GM19463 (cell line): Measurements from ENCODE around the gene VPS35L.
"Not testable (repeated sequence)": the region's sequence is repeated elsewhere in the genome, so short reads cannot be mapped to it uniquely, and the experiment has no call there.

ENCODE experiments used
- ATAC-seq: cut with Tn5 transposase; IDR thresholded peaks from one replicate; pipeline ENCODE4 v1.9.1; 2021; ENCODE audit warnings: mild to moderate bottlenecking, moderate library complexity; ENCODE audit not compliant: unreplicated experiment

The VPS35L gene

DNA sequence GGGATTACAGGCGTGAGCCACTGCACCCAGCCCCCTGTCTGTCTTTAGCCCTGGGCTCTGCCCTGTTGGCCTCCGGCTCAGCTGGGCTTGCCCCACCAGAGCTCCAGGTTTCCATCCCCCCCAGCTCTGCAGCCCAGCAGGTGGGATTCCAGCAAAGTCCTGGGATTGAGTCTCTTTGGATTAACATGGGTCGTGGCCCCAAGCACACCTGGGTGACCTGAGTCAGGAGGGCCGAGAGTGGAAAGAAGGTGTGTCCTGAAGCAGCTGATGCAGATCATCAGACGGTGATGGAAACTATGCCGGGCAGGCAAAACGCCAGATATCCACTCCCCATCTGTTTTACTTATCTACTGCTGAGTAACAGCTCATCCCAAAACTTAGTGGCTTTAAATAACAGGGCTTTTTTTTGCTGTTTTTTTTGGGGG is 90.1 kb downstream of the VPS35L start:
- no peak for ATAC-seq

- no peak for ATAC-seq
These were observed 94.5 kb downstream of the VPS35L start for GRCh38 chr16:19649980-19650379.

DNA sequence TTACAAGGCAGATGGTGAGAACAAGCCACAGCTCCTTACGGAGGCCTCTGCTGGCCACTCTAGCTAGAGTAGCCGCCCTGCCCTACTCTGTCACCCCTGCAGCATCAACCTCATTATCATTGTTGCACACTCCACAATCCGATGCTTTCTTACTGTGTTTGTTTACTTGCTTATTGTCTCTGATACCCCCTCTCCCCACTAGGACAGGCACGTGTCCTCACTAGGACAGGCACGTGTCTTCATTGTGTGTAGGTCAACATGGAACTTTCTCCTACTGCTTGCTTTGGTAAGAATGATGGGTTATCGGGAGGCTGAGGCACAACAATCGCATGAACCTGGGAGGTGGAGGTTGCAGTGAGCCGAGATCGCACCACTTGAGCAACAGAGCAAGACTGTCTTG is 98.6 kb downstream of the VPS35L start:
- no peak for ATAC-seq

DNA sequence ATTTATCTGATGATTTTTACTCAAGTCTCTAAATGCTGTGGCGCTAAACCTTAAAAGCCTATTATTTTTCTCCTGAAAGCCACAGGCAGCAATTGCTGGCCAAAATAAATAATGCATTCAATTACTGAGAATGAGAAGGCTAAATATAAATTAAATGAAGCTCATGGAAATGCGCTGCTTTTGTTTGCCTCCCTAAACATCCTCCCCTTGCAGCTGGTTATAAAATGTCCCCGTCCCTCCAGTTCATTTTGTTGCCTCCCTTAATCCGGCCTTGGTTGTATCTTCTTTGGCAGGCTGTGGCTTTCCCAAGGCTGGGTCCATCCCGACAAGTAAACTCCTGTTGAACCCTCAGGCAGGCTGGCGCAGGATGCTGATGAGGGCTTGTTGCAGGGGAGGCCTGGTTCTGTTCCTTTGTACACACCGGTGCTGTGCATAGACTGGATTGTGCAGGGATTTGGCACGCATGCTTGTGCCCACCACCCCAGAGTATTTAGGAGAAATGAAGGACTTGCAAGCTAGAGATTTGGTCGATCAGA is 99.8 kb downstream of the VPS35L start:
- no peak for ATAC-seq

DNA sequence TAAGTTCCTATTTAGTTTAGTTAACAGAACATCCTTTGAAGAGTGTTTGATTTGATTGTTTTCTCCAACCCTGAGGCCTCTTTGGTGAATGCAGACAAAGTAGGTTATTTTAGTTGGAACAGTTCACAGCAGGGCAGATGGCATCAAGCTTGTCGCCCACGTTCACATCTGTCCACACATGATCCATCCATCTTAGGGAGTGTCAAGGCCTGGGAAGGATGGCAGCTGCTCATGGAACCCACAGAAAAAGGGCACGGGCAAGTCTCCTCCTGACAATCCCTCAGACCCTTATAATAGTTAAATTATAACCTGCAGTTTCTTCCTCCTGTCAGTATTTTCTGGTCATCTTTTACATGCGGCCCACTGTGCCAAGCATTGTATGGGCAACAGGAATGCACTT is 102.3 kb downstream of the VPS35L start:
- ATAC-seq = no peak

- ATAC-seq = no peak
These were observed 104.1 kb downstream of the VPS35L start for GRCh38 chr16:19659554-19659953.

DNA sequence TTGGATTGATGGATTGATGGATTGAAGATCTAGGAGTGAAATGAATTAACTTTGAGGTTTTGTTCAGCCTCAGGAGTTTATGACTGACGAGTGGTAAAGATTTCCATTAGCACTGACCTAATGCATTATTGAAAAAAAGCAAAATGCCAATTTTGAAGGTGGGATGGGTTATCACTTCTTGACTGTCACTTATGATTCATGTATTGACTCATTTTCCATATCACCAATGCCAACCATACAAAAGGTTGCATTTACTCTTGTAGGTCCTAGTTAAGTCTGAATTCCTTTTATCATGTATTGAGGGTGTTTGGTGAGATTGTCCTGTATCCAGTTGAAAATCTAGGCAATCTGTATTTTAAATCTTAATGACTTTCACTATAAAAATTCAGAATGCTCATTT is 104.9 kb downstream of the VPS35L start:
- ATAC-seq = no peak

DNA sequence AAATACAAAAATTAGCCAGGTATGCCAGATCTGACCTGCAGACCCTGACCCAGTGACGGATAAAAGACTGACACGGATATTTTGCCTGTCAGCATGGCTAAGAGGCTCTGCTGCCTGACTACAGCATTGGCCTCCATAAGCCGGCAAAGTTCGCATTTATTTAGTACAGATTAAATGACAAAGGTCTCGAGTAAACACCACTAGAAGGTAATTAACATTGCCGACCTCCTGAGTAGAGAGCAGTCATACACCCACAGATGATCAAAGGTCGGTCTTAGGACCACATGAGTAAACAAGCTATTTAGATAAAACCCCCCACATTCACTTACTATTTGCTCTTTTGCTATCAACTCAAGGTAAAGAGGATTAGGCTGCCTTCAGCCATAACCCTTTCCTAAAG is 106.8 kb downstream of the VPS35L start:
- no peak for ATAC-seq

GRCh38 chr16:19664166-19664565 is 108.7 kb downstream of the VPS35L start:
- no peak for ATAC-seq

DNA sequence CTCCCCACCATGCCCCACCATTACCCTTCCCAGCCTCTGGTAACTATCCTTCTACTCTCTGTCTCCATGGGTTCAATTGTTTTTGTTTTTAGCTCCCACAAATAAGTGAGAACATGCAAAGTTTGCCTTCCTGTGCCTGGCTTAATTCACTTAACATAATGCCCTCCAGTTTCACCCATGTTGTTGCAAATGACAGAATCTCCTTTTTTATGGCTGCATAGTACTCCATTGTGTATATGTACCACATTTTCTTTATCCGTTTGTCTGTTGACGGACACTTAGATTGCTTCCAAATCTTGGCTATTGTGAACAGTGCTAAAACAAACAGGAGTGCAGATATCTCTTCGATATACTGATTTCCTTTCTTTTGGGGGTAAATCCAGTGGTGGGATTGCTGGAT is 109.8 kb downstream of the VPS35L start:
- ATAC-seq = not testable (repeated sequence)

- ATAC-seq = no peak
These were observed 111.0 kb downstream of the VPS35L start for GRCh38 chr16:19666477-19666876.

GRCh38 chr16:19672378-19672777 is 116.9 kb downstream of the VPS35L start:
- no peak for ATAC-seq

DNA sequence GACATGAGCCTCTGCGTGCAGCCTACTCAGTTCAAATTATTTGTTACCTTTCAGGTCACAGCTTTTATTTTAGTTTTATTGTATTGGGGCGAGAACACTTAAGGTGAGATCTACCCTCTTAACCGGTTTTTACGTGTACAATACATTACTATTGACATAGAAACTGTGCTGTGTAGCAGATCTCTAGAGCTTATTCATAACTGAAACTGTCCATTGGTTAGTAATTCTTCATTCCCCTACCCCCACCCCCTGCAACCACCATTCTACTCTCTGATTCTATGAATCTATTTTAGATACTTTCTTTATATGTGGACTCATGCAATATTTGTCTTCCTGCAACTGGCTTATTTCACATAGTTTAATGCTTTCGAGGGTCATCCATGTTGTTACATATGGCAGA is 119.0 kb downstream of the VPS35L start:
- no peak for ATAC-seq

GRCh38 chr16:19677402-19677801 is 121.9 kb downstream of the VPS35L start:
- no peak for ATAC-seq

- no peak for ATAC-seq
These were observed 123.3 kb downstream of the VPS35L start for GRCh38 chr16:19678804-19679203.

GRCh38 chr16:19679281-19679680 is 123.8 kb downstream of the VPS35L start:
- ATAC-seq = not testable (repeated sequence)

- ATAC-seq = no peak
These were observed 125.4 kb downstream of the VPS35L start for GRCh38 chr16:19680881-19681340.

- no peak for ATAC-seq
These were observed 126.1 kb downstream of the VPS35L start for GRCh38 chr16:19681637-19682036.

DNA sequence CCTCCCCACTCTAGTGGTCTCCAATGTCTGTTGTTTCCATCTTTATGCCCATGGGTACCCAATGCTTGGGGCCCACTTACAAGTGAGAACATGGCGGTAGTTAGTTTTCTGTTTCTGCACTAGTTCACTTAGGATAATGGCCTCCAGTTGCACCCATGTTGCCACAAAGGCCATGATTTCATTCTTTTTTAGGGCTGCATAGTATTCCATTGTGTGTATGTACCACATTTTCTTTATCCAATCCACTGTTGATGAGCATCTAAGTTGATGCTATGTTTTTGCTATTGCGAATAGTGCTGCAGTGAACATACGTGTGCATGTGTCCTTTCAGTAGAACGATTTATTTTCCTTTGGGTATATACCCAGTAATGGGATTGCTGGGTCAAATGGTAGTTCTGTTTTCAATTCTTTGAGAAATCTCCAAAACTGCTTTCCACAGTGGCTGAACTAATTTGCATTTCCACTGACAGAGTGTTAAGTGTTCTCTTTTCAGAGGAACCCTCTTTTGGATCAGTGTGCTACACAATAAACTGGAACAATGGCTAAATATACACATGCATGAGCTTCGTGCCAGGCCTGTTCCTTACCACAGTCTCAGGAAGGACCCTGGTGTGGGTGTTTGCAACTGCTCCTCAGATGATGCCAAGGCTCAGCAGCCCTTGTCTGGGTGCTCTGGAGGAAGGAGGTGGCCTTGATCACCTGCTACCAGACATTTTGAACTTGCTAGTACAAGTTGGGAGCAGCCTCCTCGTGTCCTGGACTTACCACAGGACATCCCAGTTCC is 128.1 kb downstream of the VPS35L start:
- no peak for ATAC-seq

GRCh38 chr16:19685176-19685575 is 129.7 kb downstream of the VPS35L start:
- ATAC-seq = no peak

DNA sequence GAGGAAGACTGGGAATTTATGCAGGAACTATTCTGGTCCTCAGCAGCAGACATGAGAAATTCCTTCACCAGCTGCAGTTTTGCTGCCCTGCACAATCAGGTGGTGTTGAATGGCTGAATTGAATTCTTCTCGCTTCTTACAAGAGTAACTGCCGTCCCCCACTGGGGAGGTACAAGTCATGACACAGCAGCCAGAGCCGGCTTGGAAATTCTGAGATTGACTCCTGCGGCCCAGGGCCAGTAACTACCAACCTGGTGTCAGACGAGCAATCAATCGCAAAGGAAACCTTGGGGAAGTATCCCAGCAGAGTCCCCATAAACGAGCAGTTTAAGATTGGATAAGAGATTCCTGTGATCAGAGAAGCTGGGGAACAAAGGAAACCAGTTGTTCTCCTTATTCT is 131.8 kb downstream of the VPS35L start:
- no peak for ATAC-seq

DNA sequence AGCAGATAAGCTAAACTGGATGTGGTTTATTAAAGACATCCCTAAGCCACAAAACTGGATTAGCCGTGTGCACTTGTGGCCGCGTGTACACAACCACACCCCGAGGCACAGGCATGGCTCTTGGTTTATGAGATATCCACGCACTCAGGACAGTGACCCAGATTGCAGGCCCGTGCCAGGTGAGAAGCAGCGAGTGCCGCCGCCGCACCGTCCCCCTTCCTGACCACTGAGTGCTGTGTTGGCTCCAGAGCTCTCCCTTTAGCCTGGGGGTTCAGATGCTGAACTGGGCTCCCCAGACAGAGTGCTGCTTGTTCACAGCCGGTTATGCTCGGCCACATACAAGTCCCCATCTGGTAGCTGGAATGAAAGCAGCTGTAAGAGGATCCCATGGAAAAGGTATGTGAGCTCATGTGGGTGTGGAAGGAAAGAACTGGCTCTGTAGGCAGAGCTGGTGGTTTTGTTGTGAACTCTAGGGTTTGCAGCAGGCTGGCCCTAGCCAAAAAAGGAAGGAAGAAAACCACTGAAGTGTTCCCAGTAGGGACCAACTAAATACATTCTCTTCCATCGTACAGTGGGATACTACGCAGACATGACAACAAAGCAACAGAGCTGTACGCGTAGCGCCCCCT is 133.0 kb downstream of the VPS35L start:
- ATAC-seq = no peak
